Measurements from ENCODE around the gene EVA1C. TPM values are rescaled to one million over a fixed set of nuclear protein-coding genes. Genes with fewer than 3 reads are reported as not detected.
A peak's percentile ranks its signal among the peaks of the same experiment; 100 is the strongest.
"Not testable (repeated sequence)": the region's sequence is repeated elsewhere in the genome, so short reads cannot be mapped to it uniquely, and the experiment has no call there.

The EVA1C gene
- total and polyA plus RNA-seq, 2 donors: 5.0 to 26.2 TPM

DNA sequence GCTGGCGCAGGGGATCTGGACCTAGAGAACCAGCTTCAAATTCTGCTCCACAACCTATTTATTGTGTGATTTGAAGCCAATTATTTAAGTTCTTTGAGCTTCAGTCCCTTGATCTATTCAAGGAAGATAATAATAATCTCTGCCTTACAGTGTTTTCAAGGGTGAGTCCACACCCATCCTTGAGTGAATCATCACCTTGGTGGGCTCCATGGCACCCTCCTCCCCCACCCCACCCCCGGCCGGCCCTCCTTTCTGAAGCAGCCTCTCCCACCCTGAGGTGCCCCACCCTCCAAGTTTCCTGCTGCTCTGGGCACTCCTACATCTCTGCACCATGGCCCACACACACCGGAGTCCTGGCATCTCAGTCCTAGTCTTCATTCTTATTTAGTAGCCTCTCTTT is 134.5 kb downstream of the EVA1C start:
- 95% methylated on average over 4 of the region's 4 CpGs for WGBS
- H3K4me3 ChIP-seq (ENCODE audit: low read length in 2 of 2): no peak overlapping the region

GRCh38 chr21:32548978-32549377 is 136.5 kb downstream of the EVA1C start:
- 77% methylated on average over 8 of the region's 8 CpGs for WGBS
- Histone ChIP-seq H3K4me3 (ENCODE audit: low read length in 2 of 2) (no peak overlapping the region), H3K27ac (ENCODE audit: low read depth in 1 of 2, low read length in 1 of 2) (no peak overlapping the region), H3K4me1 (ENCODE audit: control insufficient read depth in 2 of 2, insufficient read depth in 2 of 2, low read length in 2 of 2) (no peaks in the 10 kb centered on the region), H3K36me3 (ENCODE audit: control insufficient read depth in 2 of 2, insufficient read depth in 2 of 2, low read length in 1 of 2) (no peaks in the 10 kb centered on the region), H3K9me3 (ENCODE audit: control insufficient read depth in 2 of 2, insufficient read depth in 1 of 2, low read length in 1 of 2) (no peaks in the 10 kb centered on the region), H3K27me3 (ENCODE audit: control insufficient read depth in 2 of 2, insufficient read depth in 1 of 2, low read length in 1 of 2) (no peaks in the 10 kb centered on the region)
- no peak for DNase-seq (ENCODE audit: low read depth in 6 of 9, low spot score in 9 of 9)

More for the DNA sequence above, 134.5 kb downstream of the EVA1C start:
- Histone ChIP-seq H3K36me3 (ENCODE audit: control insufficient read depth in 2 of 2, insufficient read depth in 2 of 2, low read length in 1 of 2) (no peaks in the 10 kb centered on the region), H3K27me3 (ENCODE audit: control insufficient read depth in 2 of 2, insufficient read depth in 1 of 2, low read length in 1 of 2) (no peaks in the 10 kb centered on the region), H3K4me1 (ENCODE audit: control insufficient read depth in 2 of 2, insufficient read depth in 2 of 2, low read length in 2 of 2) (no peaks in the 10 kb centered on the region), H3K9me3 (ENCODE audit: control insufficient read depth in 2 of 2, insufficient read depth in 1 of 2, low read length in 1 of 2) (no peaks in the 10 kb centered on the region), H3K27ac (ENCODE audit: low read depth in 1 of 2, low read length in 1 of 2) (no peak overlapping the region)
- no peak for DNase-seq (ENCODE audit: low read depth in 6 of 9, low spot score in 9 of 9)

DNA sequence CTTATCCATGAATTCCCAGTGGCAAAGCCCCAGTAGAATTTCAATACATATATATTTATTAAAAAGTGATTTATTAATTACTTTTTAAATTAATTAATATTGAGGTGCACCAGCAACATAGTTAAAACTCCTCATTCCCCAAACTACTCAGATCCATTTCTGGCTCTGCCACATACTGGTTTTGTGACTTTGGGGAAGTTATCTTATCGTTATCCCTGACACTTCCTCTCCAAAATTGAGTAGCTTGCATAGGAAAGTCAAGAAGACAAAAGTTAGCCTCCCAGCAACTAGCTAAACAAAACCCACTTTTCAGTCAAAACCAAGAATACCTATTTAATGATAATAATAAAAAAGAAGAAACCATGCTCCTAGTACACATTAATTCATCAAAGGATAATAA is 136.9 kb downstream of the EVA1C start:
- Histone ChIP-seq H3K27me3 (ENCODE audit: control insufficient read depth in 2 of 2, insufficient read depth in 1 of 2, low read length in 1 of 2) (no peaks in the 10 kb centered on the region), H3K27ac (ENCODE audit: low read depth in 1 of 2, low read length in 1 of 2) (no peak overlapping the region), H3K36me3 (ENCODE audit: control insufficient read depth in 2 of 2, insufficient read depth in 2 of 2, low read length in 1 of 2) (no peaks in the 10 kb centered on the region), H3K9me3 (ENCODE audit: control insufficient read depth in 2 of 2, insufficient read depth in 1 of 2, low read length in 1 of 2) (no peaks in the 10 kb centered on the region), H3K4me1 (ENCODE audit: control insufficient read depth in 2 of 2, insufficient read depth in 2 of 2, low read length in 2 of 2) (no peaks in the 10 kb centered on the region), H3K4me3 (ENCODE audit: low read length in 2 of 2) (no peak overlapping the region)
- 16% methylated on average over 1 of the region's 1 CpG for WGBS
- no peak for DNase-seq (ENCODE audit: low read depth in 6 of 9, low spot score in 9 of 9)

DNA sequence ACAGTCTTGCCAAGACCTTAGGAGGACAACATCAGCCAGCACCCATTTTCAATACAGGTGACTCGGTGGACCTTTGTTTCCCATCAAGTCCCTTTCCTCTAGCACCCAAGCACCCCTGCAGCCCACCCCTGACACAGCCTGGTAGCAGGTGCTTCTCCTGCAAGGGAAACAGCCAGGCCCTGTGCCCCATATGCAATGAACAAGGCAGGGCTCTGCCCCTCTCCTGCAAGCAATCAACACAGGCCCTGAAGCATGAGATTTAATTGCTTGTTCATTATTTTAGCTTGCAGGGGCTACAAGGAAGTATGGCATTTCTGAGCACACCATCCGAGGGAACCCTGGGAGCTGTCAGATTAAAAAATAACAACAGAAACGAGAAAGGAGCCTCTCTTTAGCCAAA is 137.4 kb downstream of the EVA1C start:
- Histone ChIP-seq H3K27me3 (ENCODE audit: control insufficient read depth in 2 of 2, insufficient read depth in 1 of 2, low read length in 1 of 2) (no peaks in the 10 kb centered on the region), H3K27ac (ENCODE audit: low read depth in 1 of 2, low read length in 1 of 2) (no peak overlapping the region), H3K4me1 (ENCODE audit: control insufficient read depth in 2 of 2, insufficient read depth in 2 of 2, low read length in 2 of 2) (no peaks in the 10 kb centered on the region), H3K4me3 (ENCODE audit: low read length in 2 of 2) (no peak overlapping the region), H3K36me3 (ENCODE audit: control insufficient read depth in 2 of 2, insufficient read depth in 2 of 2, low read length in 1 of 2) (no peaks in the 10 kb centered on the region), H3K9me3 (ENCODE audit: control insufficient read depth in 2 of 2, insufficient read depth in 1 of 2, low read length in 1 of 2) (no peaks in the 10 kb centered on the region)
- no peak for DNase-seq (ENCODE audit: low read depth in 6 of 9, low spot score in 9 of 9)
- 98% methylated on average over 3 of the region's 3 CpGs for WGBS

- no peak overlapping the region for H3K27ac ChIP-seq (ENCODE audit: low read depth in 1 of 2, low read length in 1 of 2)
- H3K4me1 ChIP-seq (ENCODE audit: control insufficient read depth in 2 of 2, insufficient read depth in 2 of 2, low read length in 2 of 2): peaks cover 5 to 13% of the 10 kb centered on the region in 2 donors
- H3K9me3 ChIP-seq (ENCODE audit: control insufficient read depth in 2 of 2, insufficient read depth in 1 of 2, low read length in 1 of 2): no peaks in the 10 kb centered on the region
- 95% methylated on average over 4 of the region's 4 CpGs for WGBS
- no peak for DNase-seq (ENCODE audit: low read depth in 6 of 9, low spot score in 9 of 9)
- H3K4me3 ChIP-seq (ENCODE audit: low read length in 2 of 2): no peak overlapping the region
- no peaks in the 10 kb centered on the region for H3K27me3 ChIP-seq (ENCODE audit: control insufficient read depth in 2 of 2, insufficient read depth in 1 of 2, low read length in 1 of 2)
- no peaks in the 10 kb centered on the region for H3K36me3 ChIP-seq (ENCODE audit: control insufficient read depth in 2 of 2, insufficient read depth in 2 of 2, low read length in 1 of 2)
Observed at GRCh38 chr21:32554832-32555638, 142.5 kb downstream of the EVA1C start.

DNA sequence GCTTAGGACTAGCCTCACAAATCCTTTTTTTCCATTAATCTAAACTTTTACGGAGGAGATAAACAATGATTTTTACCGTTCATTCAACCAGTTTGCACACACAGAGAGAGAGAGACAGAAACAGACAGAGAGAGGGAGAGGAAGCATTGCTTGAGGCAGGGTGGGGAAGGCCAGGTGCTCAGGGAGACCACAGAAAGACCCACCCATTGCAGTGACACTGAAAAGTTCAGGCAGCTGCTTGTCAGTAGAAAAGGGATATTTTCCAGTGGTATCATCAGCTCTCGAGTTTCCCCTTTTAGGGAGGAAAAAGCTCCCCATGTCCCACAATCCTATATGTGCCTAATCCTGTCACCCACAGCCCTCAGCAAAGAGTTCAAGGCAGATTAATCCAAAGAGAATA is 145.6 kb downstream of the EVA1C start:
- peak overlapping the region in 1 of 2 donors; percentile 74 for H3K27ac ChIP-seq (ENCODE audit: low read depth in 1 of 2, low read length in 1 of 2)
- H3K4me1 ChIP-seq (ENCODE audit: control insufficient read depth in 2 of 2, insufficient read depth in 2 of 2, low read length in 2 of 2): peaks cover 5 to 13% of the 10 kb centered on the region in 2 donors
- no peaks in the 10 kb centered on the region for H3K27me3 ChIP-seq (ENCODE audit: control insufficient read depth in 2 of 2, insufficient read depth in 1 of 2, low read length in 1 of 2)
- 51% methylated on average over 3 of the region's 3 CpGs for WGBS
- no peaks in the 10 kb centered on the region for H3K9me3 ChIP-seq (ENCODE audit: control insufficient read depth in 2 of 2, insufficient read depth in 1 of 2, low read length in 1 of 2)
- peak in 4 of 9 donors; percentile 37 to 68 (median 42) for DNase-seq (ENCODE audit: low read depth in 6 of 9, low spot score in 9 of 9)
- no peak overlapping the region for H3K4me3 ChIP-seq (ENCODE audit: low read length in 2 of 2)
- no peaks in the 10 kb centered on the region for H3K36me3 ChIP-seq (ENCODE audit: control insufficient read depth in 2 of 2, insufficient read depth in 2 of 2, low read length in 1 of 2)

DNA sequence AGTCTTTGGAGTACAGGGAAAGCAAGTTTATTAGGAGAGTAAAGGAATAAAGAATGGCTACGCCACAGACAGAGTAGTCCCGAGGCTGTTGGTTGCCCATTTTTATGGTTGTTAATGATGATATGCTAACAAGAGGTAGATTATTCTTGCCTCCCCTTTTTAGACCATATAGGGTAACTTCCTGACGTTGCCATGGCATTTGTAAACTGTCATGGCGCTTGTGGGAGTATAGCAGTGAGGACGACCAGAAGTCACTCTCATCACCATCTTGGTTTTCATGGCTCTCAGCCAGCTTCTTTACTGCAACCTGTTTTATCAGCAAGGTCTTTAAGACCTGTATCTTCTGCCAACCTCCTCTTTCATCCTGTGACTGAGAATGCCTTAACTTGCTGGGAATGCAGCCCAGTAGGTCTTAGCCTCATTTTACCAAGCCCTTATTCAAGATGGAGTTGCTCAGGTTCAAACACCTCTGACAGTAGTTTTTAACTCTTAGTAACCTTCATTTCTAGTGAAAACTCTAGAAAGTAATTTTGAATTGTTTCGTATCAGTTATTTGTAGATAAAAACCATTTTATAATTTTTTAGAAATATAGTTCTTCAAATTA is 146.6 kb downstream of the EVA1C start:
- Histone ChIP-seq H3K4me1 (ENCODE audit: control insufficient read depth in 2 of 2, insufficient read depth in 2 of 2, low read length in 2 of 2) (peaks cover 5 to 13% of the 10 kb centered on the region in 2 donors), H3K27ac (ENCODE audit: low read depth in 1 of 2, low read length in 1 of 2) (no peak overlapping the region), H3K4me3 (ENCODE audit: low read length in 2 of 2) (no peak overlapping the region), H3K27me3 (ENCODE audit: control insufficient read depth in 2 of 2, insufficient read depth in 1 of 2, low read length in 1 of 2) (no peaks in the 10 kb centered on the region), H3K9me3 (ENCODE audit: control insufficient read depth in 2 of 2, insufficient read depth in 1 of 2, low read length in 1 of 2) (no peaks in the 10 kb centered on the region), H3K36me3 (ENCODE audit: control insufficient read depth in 2 of 2, insufficient read depth in 2 of 2, low read length in 1 of 2) (no peaks in the 10 kb centered on the region)
- no peak for DNase-seq (ENCODE audit: low read depth in 6 of 9, low spot score in 9 of 9)
- 95% methylated on average over 6 of the region's 6 CpGs for WGBS

DNA sequence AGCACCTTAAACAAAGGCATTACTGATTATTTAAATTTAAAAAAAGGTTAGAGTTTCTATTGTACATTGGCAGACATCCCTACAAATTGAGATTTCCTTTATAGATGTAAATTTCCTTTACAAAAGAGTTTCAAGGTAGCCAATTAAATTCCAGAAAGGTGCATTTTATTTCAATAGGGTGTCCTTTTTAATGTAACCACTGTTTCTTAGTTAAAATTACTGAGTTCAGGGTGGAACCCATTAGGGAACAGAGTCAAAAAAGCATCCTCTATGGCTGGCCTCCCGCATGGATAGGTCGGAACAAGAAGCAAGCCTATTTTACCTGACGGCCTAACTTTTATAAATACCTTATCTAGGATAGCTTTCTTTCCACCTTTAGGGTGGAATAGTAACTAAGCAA is 148.4 kb downstream of the EVA1C start:
- H3K4me1 ChIP-seq (ENCODE audit: control insufficient read depth in 2 of 2, insufficient read depth in 2 of 2, low read length in 2 of 2): peaks cover 5 to 13% of the 10 kb centered on the region in 2 donors
- no peaks in the 10 kb centered on the region for H3K36me3 ChIP-seq (ENCODE audit: control insufficient read depth in 2 of 2, insufficient read depth in 2 of 2, low read length in 1 of 2)
- no peak overlapping the region for H3K27ac ChIP-seq (ENCODE audit: low read depth in 1 of 2, low read length in 1 of 2)
- no peaks in the 10 kb centered on the region for H3K27me3 ChIP-seq (ENCODE audit: control insufficient read depth in 2 of 2, insufficient read depth in 1 of 2, low read length in 1 of 2)
- no peaks in the 10 kb centered on the region for H3K9me3 ChIP-seq (ENCODE audit: control insufficient read depth in 2 of 2, insufficient read depth in 1 of 2, low read length in 1 of 2)
- 98% methylated on average over 3 of the region's 3 CpGs for WGBS
- H3K4me3 ChIP-seq (ENCODE audit: low read length in 2 of 2): no peak overlapping the region
- no peak for DNase-seq (ENCODE audit: low read depth in 6 of 9, low spot score in 9 of 9)

DNA sequence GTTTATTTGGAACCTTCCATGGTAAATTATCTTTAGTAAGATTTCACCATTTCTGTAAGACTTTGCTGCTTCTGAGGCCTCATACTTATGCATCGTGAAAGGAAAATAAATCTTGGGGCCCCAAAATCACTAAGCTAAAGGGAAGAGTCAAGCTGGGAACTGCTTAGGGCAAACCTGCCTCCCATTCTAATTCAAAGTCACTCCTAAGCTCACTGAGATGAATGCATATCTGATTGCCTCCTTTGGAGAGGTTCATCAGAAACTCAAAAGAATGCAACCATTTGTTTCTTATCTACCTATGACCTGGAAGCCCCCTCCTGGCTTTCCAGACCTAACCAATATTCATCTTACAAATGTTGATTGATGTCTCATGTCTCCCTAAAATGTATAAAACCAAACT is 149.0 kb downstream of the EVA1C start:
- H3K27me3 ChIP-seq (ENCODE audit: control insufficient read depth in 2 of 2, insufficient read depth in 1 of 2, low read length in 1 of 2); DNase-seq (ENCODE audit: low read depth in 6 of 9, low spot score in 9 of 9); H3K9me3 ChIP-seq (ENCODE audit: control insufficient read depth in 2 of 2, insufficient read depth in 1 of 2, low read length in 1 of 2); H3K27ac ChIP-seq (ENCODE audit: low read depth in 1 of 2, low read length in 1 of 2); H3K36me3 ChIP-seq (ENCODE audit: control insufficient read depth in 2 of 2, insufficient read depth in 2 of 2, low read length in 1 of 2); H3K4me3 ChIP-seq (ENCODE audit: low read length in 2 of 2): not testable (repeated sequence)
- 97% methylated on average over 1 of the region's 1 CpG for WGBS
- peaks cover 5 to 13% of the 10 kb centered on the region in 2 donors for H3K4me1 ChIP-seq (ENCODE audit: control insufficient read depth in 2 of 2, insufficient read depth in 2 of 2, low read length in 2 of 2)
